Neural cell (in vitro differentiated cells): Measurements from ENCODE around the gene RHO. TPM values are rescaled to one million over a fixed set of nuclear protein-coding genes. Genes with fewer than 3 reads are reported as not detected.

Experiments used
- H2AFZ ChIP-seq: fragments of 200-600, 300-800 bp; sonication (generic), shearing (Covaris generic); 2 replicates; pipeline ENCODE4 v1.6.0; 2014; ENCODE audit warnings: low read depth, mild to moderate bottlenecking, antibody characterized with exemption, low read length, moderate library complexity
- H3F3A ChIP-seq: fragments of 200-600 bp; shearing (Covaris generic); 2 replicates; pipeline ENCODE4 v1.6.1; 2016; ENCODE audit warnings: mild to moderate bottlenecking, moderate library complexity, mixed read lengths, antibody characterized with exemption, low read length; ENCODE audit not compliant: insufficient read depth, poor library complexity, severe bottlenecking
- H3K27ac ChIP-seq: fragments of 200-600, 300-800 bp; sonication (generic), shearing (Covaris generic); 2 replicates; pipeline ENCODE4 v1.5.1; 2014; ENCODE audit warnings: mild to moderate bottlenecking, low read length, moderate library complexity
- H3K27me3 ChIP-seq: fragments of 300-800, 200-600 bp; sonication (generic), shearing (Covaris generic); 2 replicates; pipeline ENCODE4 v1.6.0; 2014; ENCODE audit warnings: mild to moderate bottlenecking, low read depth, low read length, moderate library complexity; ENCODE audit not compliant: insufficient read depth
- H3K36me3 ChIP-seq: fragments of 300-800, 200-600 bp; sonication (generic), shearing (Covaris generic); 2 replicates; pipeline ENCODE4 v1.5.1; 2014; ENCODE audit warnings: mild to moderate bottlenecking, antibody characterized with exemption, low read length, moderate library complexity; ENCODE audit not compliant: insufficient read depth
- H3K4me2 ChIP-seq: fragments of 300-800, 200-600 bp; sonication (generic), shearing (Covaris generic); 2 replicates; pipeline ENCODE4 v1.6.0; 2014; ENCODE audit warnings: mild to moderate bottlenecking, low read length
- H3K4me3 ChIP-seq: fragments of 300-800, 200-600 bp; sonication (generic), shearing (Covaris generic); 2 replicates; pipeline ENCODE4 v1.5.1; 2014; ENCODE audit warnings: mild to moderate bottlenecking, low read length, moderate library complexity
- H3K79me2 ChIP-seq: fragments of 200-600 bp; shearing (Covaris generic); replicated peaks from 2 replicates; pipeline ENCODE4 v1.6.0; 2014; ENCODE audit warnings: mild to moderate bottlenecking, low read length, moderate library complexity; ENCODE audit not compliant: insufficient read depth
- H3K9ac ChIP-seq: fragments of 300-800, 200-600 bp; sonication (generic), shearing (Covaris generic); 2 replicates; pipeline ENCODE4 v1.6.1; 2016; ENCODE audit warnings: mild to moderate bottlenecking, low read length, mixed read lengths
- H3K9me2 ChIP-seq: fragments of 200-600 bp; shearing (Covaris generic); 2 replicates; pipeline ENCODE4 v1.6.1; 2016; ENCODE audit warnings: mild to moderate bottlenecking, low read length, mixed read lengths; ENCODE audit not compliant: insufficient read depth
- H3K9me3 ChIP-seq: fragments of 200-600, 300-800 bp; sonication (generic), shearing (Covaris generic); 2 replicates; pipeline ENCODE4 v1.6.1; 2016; ENCODE audit warnings: mild to moderate bottlenecking, mixed run types, low read length, moderate library complexity, mixed read lengths
- H4K20me1 ChIP-seq: fragments of 200-600 bp; shearing (Covaris generic); 2 replicates; pipeline ENCODE4 v1.6.1; 2016; ENCODE audit warnings: mild to moderate bottlenecking, mixed run types; ENCODE audit not compliant: insufficient read depth
- EP300 ChIP-seq: fragments of 450-650 bp; conservative IDR thresholded peaks from 2 replicates; pipeline ENCODE4 v1.6.1; 2014; ENCODE audit warnings: antibody characterized with exemption, mild to moderate bottlenecking, moderate library complexity; ENCODE audit not compliant: poor library complexity, severe bottlenecking
- EZH2 ChIP-seq: fragments of 200-600, 300-800 bp; shearing (Covaris generic), sonication (generic); IDR thresholded peaks from 2 replicates; pipeline ENCODE4 v1.6.1; 2014; ENCODE audit warnings: antibody characterized with exemption, low read length, borderline replicate concordance, mild to moderate bottlenecking; ENCODE audit not compliant: insufficient read depth, poor library complexity, severe bottlenecking
- MXI1 ChIP-seq: fragments of 450-650 bp; conservative IDR thresholded peaks from 2 replicates; pipeline ENCODE4 v1.6.1; 2014; ENCODE audit warnings: antibody characterized with exemption, mild to moderate bottlenecking; ENCODE audit not compliant: poor library complexity, severe bottlenecking
- POLR2AphosphoS5 ChIP-seq: IDR thresholded peaks from 2 replicates; pipeline ENCODE4 v1.6.1; 2012
- RAD21 ChIP-seq: fragments of 450-650 bp; conservative IDR thresholded peaks from 2 replicates; pipeline ENCODE4 v1.6.1; 2014; ENCODE audit warnings: antibody characterized with exemption, mild to moderate bottlenecking, moderate library complexity
- SMC3 ChIP-seq: fragments of 450-650 bp; conservative IDR thresholded peaks from 2 replicates; pipeline ENCODE4 v1.6.1; 2014; ENCODE audit warnings: antibody characterized with exemption, mild to moderate bottlenecking, moderate library complexity; ENCODE audit not compliant: poor library complexity
- TAF1 ChIP-seq: IDR thresholded peaks from 2 replicates; pipeline ENCODE4 v1.6.1; 2012; ENCODE audit warnings: low read depth
- polyA plus RNA-seq: library from polyadenylated mRNA; depleted of rRNA; stranded (reverse); fragments of >200 nt; gene quantifications from 2 replicates; pipeline ENCODE4 v1.2.3, GENCODE V29; 2014
- TF ChIP-seq, protein P1 (sequence below): fragments of 450-650 bp; IDR thresholded peaks from 2 replicates; pipeline ENCODE4 v1.5.1; 2014; ENCODE audit warnings: antibody characterized with exemption, mild to moderate bottlenecking, moderate library complexity; ENCODE audit not compliant: poor library complexity, severe bottlenecking
- TF ChIP-seq, protein P2 (sequence below): IDR thresholded peaks from 2 replicates; pipeline ENCODE4 v1.6.1; 2012; ENCODE audit warnings: borderline replicate concordance

RHO gene
- polyA plus RNA-seq, 1 donor from 2014 or later = not detected

DNA sequence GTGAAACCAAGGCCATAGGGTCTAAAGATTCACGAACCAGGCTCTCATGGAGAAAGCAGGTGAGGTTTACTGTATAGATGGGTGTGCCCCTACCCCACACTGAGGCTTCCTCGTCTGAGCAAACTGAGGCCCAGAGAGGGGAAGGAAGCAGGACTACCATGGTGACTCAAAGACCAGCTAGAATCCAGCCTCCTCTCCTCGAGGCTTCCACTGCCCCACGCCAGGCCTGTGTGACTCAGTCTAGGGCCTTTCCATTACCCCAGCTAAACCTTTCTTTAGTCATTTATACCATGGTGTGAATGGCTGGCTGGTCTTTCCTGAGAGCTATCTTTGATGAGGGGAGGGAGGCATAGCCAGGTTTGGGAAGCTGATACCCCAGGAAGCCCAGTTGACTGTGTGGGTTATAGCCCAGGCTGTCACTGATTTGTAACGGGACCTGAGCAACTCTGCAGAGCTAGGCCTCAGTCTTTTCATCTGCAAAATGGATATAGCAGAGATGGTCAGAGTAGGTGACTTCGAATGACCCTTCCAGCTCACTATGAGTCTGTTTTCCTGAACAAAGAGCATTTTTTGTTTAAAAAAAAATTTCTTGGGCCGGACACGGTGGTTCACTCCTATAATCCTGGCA, 3.0 kb upstream of the RHO start:
- Histone ChIP-seq H3K27ac (no peak overlapping the region), H3K9me2 (no peaks in the 10 kb centered on the region), H4K20me1 (no peaks in the 10 kb centered on the region), H3K27me3 (no peaks in the 10 kb centered on the region), H3K9ac (no peak overlapping the region), H3K36me3 (no peaks in the 10 kb centered on the region), H3K9me3 (no peaks in the 10 kb centered on the region), H3K79me2 (no peaks in the 10 kb centered on the region), H3F3A (no peaks in the 10 kb centered on the region), H2AFZ (no peak overlapping the region), H3K4me2 (no peak overlapping the region), H3K4me3 (no peak overlapping the region)
- TF ChIP-seq RAD21 = no peak
- TF ChIP-seq, protein P1, sequence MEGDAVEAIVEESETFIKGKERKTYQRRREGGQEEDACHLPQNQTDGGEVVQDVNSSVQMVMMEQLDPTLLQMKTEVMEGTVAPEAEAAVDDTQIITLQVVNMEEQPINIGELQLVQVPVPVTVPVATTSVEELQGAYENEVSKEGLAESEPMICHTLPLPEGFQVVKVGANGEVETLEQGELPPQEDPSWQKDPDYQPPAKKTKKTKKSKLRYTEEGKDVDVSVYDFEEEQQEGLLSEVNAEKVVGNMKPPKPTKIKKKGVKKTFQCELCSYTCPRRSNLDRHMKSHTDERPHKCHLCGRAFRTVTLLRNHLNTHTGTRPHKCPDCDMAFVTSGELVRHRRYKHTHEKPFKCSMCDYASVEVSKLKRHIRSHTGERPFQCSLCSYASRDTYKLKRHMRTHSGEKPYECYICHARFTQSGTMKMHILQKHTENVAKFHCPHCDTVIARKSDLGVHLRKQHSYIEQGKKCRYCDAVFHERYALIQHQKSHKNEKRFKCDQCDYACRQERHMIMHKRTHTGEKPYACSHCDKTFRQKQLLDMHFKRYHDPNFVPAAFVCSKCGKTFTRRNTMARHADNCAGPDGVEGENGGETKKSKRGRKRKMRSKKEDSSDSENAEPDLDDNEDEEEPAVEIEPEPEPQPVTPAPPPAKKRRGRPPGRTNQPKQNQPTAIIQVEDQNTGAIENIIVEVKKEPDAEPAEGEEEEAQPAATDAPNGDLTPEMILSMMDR = no peak
- TF ChIP-seq TAF1 = no peak
- no peak for TF ChIP-seq EZH2
- no peak for TF ChIP-seq SMC3
- TF ChIP-seq POLR2AphosphoS5 = no peak
- TF ChIP-seq MXI1 = no peak
- TF ChIP-seq, protein P2, sequence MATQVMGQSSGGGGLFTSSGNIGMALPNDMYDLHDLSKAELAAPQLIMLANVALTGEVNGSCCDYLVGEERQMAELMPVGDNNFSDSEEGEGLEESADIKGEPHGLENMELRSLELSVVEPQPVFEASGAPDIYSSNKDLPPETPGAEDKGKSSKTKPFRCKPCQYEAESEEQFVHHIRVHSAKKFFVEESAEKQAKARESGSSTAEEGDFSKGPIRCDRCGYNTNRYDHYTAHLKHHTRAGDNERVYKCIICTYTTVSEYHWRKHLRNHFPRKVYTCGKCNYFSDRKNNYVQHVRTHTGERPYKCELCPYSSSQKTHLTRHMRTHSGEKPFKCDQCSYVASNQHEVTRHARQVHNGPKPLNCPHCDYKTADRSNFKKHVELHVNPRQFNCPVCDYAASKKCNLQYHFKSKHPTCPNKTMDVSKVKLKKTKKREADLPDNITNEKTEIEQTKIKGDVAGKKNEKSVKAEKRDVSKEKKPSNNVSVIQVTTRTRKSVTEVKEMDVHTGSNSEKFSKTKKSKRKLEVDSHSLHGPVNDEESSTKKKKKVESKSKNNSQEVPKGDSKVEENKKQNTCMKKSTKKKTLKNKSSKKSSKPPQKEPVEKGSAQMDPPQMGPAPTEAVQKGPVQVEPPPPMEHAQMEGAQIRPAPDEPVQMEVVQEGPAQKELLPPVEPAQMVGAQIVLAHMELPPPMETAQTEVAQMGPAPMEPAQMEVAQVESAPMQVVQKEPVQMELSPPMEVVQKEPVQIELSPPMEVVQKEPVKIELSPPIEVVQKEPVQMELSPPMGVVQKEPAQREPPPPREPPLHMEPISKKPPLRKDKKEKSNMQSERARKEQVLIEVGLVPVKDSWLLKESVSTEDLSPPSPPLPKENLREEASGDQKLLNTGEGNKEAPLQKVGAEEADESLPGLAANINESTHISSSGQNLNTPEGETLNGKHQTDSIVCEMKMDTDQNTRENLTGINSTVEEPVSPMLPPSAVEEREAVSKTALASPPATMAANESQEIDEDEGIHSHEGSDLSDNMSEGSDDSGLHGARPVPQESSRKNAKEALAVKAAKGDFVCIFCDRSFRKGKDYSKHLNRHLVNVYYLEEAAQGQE = no peak
- no peak for TF ChIP-seq EP300

DNA sequence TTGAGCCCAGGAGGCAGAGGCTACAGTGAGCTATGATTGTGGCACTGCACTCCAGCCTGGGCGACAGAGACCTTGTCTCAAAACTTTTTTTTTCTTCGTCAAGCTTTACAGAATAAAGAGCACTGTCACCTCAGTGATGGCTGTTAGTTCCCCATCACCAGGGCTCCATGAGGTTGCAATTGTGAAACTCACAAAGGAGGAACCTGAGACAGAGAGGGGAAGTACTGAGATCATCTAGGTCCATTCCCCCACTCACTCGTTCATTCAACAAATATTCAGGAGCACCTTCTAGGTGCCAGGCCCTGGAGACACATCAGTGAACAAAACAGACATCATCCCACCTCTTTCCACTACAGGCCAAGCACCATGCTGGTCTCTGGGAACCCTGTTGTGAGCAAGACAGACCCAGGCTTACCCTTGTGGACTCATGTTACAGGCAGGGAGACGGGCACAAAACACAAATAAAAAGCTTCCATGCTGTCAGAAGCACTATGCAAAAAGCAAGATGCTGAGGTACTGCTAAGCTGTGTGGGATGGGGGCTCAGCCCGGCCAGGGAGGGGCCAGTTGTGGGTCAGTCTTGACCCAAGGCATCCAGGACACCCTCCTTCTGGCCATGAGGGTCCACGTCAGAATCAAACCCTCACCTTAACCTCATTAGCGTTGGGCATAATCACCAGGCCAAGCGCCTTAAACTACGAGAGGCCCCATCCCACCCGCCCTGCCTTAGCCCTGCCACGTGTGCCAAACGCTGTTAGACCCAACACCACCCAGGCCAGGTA, 2.1 kb upstream of the RHO start:
- Histone ChIP-seq H4K20me1 (no peaks in the 10 kb centered on the region), H3K36me3 (no peaks in the 10 kb centered on the region), H3K27ac (no peak overlapping the region), H3K4me2 (no peak overlapping the region), H3K9me2 (no peaks in the 10 kb centered on the region), H3K9ac (no peak overlapping the region), H3K9me3 (no peaks in the 10 kb centered on the region), H3K4me3 (no peak overlapping the region), H3F3A (no peaks in the 10 kb centered on the region), H3K79me2 (no peaks in the 10 kb centered on the region), H2AFZ (no peak overlapping the region), H3K27me3 (no peaks in the 10 kb centered on the region)
- TF ChIP-seq SMC3 = no peak
- TF ChIP-seq RAD21 = no peak
- TF ChIP-seq POLR2AphosphoS5 = no peak
- no peak for TF ChIP-seq EP300
- TF ChIP-seq MXI1 = no peak
- TF ChIP-seq EZH2 = no peak
- no peak for TF ChIP-seq TAF1
- TF ChIP-seq, protein P1 = no peak
- TF ChIP-seq, protein P2 = no peak
